ENCODE measurements around the gene KDM5C. TPM values are rescaled to one million over a fixed set of nuclear protein-coding genes. Genes with fewer than 3 reads are reported as not detected.

KDM5C gene
- total and polyA plus RNA-seq, 2 of the 8 experiments (the other 6 are each of a cell fraction or from before 2014, with no cell fraction given) = 42.4 to 82.2 TPM

Small RNAs within 50 kb of the gene (microRNA-seq; reads per million reads assigned to microRNA genes)
- gene MIR6894 (ENCODE audit: borderline microRNAs expressed in 2 of 2, borderline number of aligned reads in 2 of 2, borderline replicate concordance in 1 of 2) (0 to 0.41 reads per million in 2 experiments), gene MIR6895 (ENCODE audit: borderline microRNAs expressed in 2 of 2, borderline number of aligned reads in 2 of 2, borderline replicate concordance in 1 of 2) (0 to 0.20 reads per million in 2 experiments)

Small RNAs within 50 kb of the gene (small RNA-seq; reads per million reads assigned to genes)
- gene AL139396.1 (ENCODE audit: insufficient read depth) (not detected), gene MIR6894 (ENCODE audit: insufficient read depth) (0.69 reads per million), gene MIR6895 (ENCODE audit: insufficient read depth) (not detected)

Other genes with a start within 250 kb of the KDM5C start
- 5.8 and 7.0 TPM in 2 replicates for gene GPR173, start 176.4 kb downstream of the KDM5C start, total RNA-seq (2021; fragmentation: NEBNext Ultra II Directional; extraction: Animal tissue kit (Norgen Biotek cat#: 25700))
- gene GPR173, start 176.4 kb downstream of the KDM5C start, polyA plus RNA-seq (2011; rRNA removed) = 11.3 and 14.1 TPM in 2 replicates
- 13.7 and 14.0 TPM in 2 replicates for gene TSPYL2, start 142.8 kb downstream of the KDM5C start, total RNA-seq (2021; fragmentation: NEBNext Ultra II Directional; extraction: Animal tissue kit (Norgen Biotek cat#: 25700))
- gene TSPYL2, start 142.8 kb downstream of the KDM5C start, polyA plus RNA-seq (2011; rRNA removed) = 13.4 and 13.7 TPM in 2 replicates
- gene KANTR, start 131.1 kb downstream of the KDM5C start, total RNA-seq (2021; fragmentation: NEBNext Ultra II Directional; extraction: Animal tissue kit (Norgen Biotek cat#: 25700)) = 7.5 and 9.5 TPM in 2 replicates
- 5.9 and 7.7 TPM in 2 replicates for gene KANTR, start 131.1 kb downstream of the KDM5C start, polyA plus RNA-seq (2011; rRNA removed)
- 48.5 and 54.9 TPM in 2 replicates for gene IQSEC2, start 56.4 kb upstream of the KDM5C start, total RNA-seq (2021; fragmentation: NEBNext Ultra II Directional; extraction: Animal tissue kit (Norgen Biotek cat#: 25700))
- 6.1 and 11.6 TPM in 2 replicates for gene IQSEC2, start 56.4 kb upstream of the KDM5C start, polyA plus RNA-seq (2011; rRNA removed)
- gene SMC1A, start 197.4 kb upstream of the KDM5C start, total RNA-seq (2021; fragmentation: NEBNext Ultra II Directional; extraction: Animal tissue kit (Norgen Biotek cat#: 25700)) = 98.1 and 104 TPM in 2 replicates
- 22.2 and 23.6 TPM in 2 replicates for gene SMC1A, start 197.4 kb upstream of the KDM5C start, polyA plus RNA-seq (2011; rRNA removed)
- 0.82 and 0.97 TPM in 2 replicates for gene RIBC1, start 197.7 kb upstream of the KDM5C start, total RNA-seq (2021; fragmentation: NEBNext Ultra II Directional; extraction: Animal tissue kit (Norgen Biotek cat#: 25700))
- gene RIBC1, start 197.7 kb upstream of the KDM5C start, polyA plus RNA-seq (2011; rRNA removed) = 0.41 and 0.46 TPM in 2 replicates
- gene HSD17B10, start 209.2 kb upstream of the KDM5C start, total RNA-seq (2021; fragmentation: NEBNext Ultra II Directional; extraction: Animal tissue kit (Norgen Biotek cat#: 25700)) = 114 and 116 TPM in 2 replicates
- gene HSD17B10, start 209.2 kb upstream of the KDM5C start, polyA plus RNA-seq (2011; rRNA removed) = 223 and 236 TPM in 2 replicates

All from H1 (cell line).